Measurements from ENCODE around the gene FBXO45.

- TF ChIP-seq, protein P1, sequence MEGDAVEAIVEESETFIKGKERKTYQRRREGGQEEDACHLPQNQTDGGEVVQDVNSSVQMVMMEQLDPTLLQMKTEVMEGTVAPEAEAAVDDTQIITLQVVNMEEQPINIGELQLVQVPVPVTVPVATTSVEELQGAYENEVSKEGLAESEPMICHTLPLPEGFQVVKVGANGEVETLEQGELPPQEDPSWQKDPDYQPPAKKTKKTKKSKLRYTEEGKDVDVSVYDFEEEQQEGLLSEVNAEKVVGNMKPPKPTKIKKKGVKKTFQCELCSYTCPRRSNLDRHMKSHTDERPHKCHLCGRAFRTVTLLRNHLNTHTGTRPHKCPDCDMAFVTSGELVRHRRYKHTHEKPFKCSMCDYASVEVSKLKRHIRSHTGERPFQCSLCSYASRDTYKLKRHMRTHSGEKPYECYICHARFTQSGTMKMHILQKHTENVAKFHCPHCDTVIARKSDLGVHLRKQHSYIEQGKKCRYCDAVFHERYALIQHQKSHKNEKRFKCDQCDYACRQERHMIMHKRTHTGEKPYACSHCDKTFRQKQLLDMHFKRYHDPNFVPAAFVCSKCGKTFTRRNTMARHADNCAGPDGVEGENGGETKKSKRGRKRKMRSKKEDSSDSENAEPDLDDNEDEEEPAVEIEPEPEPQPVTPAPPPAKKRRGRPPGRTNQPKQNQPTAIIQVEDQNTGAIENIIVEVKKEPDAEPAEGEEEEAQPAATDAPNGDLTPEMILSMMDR (IDR thresholded peaks at IDR 0.05), result no peak
- TF ChIP-seq POLR2A (IDR thresholded peaks at IDR 0.05), result no peak
- TF ChIP-seq EP300 (IDR thresholded peaks at IDR 0.05; ENCODE audit: low read depth), result no peak
Observed at GRCh38 chr3:196620161-196620604, 51.7 kb downstream of the FBXO45 start.

Measured in transverse colon (tissue), 3 donors.